HL-60/S4 (cell line): ENCODE results near the gene NLN.
"Not testable (repeated sequence)": the region's sequence is repeated elsewhere in the genome, so short reads cannot be mapped to it uniquely, and the experiment has no call there.

Source experiments
- in situ Hi-C: fragments of 300-500 bp; cut with MboI; formaldehyde crosslinking; loops from 2 replicates; pipeline ENCODE4 v1.14.3; 2022; ENCODE audit warnings: low sequenced_read_pairs

NLN gene

DNA sequence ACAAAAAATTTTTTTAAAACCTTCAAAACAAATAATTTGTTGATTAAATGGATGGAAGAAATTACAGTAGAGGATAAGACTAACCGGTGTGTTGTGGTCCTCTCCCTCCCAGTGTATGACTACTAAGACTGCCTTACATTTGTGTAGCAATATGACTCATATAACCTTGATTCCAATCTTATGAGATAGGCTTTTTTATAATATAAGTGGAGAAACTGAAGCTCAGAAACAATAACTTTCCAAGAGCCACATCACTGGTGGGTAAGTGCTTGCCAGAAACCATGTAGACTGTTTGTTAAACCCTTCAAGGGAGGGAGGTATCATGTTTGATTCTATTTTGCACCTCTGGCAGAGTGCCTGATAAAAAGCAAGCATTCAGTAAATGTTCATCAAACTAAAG is 47.5 kb downstream of the NLN start:
- in situ Hi-C loops = no loop called here

DNA sequence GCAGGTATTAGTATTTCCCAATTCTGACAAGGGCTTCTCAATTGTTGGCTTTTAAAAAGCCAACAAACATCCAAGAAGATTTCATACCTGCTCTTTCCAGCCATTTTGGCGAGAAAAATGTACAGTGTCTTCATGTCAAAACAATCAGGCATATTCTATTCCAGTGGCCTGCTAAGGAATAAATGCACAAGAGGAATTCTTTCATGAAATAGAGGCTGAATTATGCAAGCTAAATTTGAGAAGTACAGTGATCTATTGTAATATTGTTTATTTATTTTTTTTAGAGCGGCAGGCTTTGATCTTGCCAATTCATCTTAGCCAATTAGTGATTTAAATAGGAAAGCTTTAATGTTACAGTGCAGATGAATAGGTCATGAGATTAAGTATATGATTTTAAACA is 49.3 kb downstream of the NLN start:
- in situ Hi-C loops = no loop called here

DNA sequence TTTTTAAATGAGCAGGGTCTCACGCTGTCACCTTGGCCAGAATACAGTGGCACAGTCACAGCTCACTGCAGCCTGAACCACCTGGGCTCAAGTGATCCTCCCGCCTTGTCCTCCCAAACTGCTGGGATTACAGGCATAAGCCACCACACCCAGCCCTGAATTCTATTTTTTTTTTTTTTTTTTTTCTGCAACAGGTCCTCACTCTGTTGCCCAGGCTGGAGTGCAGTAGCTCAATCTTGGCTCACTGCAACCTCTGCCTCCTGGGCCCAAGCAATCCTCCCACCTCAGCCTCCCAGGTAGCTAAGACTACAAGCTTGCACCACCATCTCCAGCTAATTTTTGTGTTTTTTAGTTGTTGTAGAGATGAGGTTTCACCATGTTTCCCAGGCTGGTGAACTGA is 51.0 kb downstream of the NLN start:
- in situ Hi-C loops = not testable (repeated sequence)

DNA sequence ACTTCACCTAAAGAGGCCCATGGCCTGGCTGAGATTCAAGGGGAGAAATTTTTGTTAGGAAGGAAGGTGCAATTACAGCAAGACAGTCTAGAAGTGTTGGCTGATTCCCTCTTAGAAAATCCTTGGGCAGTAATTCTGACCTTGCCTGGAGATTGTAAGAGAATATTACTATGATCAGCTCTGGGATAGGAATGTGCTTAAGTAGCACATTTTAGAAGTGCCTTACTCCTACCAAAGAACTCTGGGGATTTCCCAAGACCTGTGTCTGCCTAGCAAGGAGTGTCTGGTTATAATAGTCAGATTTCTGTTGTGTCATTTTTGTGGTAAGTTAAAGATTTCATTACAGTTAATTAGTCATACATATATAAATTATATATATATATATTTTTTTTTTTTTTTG is 52.3 kb downstream of the NLN start:
- in situ Hi-C loops = no loop called here

DNA sequence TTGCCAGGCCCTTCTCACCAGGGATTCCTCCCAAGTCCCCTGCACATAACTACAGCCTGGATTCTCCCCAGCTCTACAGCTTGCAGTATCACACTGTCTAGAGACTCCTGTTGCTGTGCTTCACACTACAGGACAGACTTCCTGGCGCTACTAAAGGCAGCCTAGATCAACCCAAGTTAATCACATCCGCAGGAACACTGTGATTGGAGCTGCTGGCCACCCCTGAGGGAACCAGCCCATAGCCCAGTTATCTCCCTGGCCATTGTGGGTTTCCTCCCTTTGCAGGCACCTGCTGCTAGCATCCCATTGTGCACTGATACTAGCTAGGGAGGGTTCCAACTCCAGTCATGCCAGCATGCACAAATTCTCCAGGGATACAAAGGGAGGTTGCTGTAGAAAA is 53.5 kb downstream of the NLN start:
- in situ Hi-C loops = no loop called here

DNA sequence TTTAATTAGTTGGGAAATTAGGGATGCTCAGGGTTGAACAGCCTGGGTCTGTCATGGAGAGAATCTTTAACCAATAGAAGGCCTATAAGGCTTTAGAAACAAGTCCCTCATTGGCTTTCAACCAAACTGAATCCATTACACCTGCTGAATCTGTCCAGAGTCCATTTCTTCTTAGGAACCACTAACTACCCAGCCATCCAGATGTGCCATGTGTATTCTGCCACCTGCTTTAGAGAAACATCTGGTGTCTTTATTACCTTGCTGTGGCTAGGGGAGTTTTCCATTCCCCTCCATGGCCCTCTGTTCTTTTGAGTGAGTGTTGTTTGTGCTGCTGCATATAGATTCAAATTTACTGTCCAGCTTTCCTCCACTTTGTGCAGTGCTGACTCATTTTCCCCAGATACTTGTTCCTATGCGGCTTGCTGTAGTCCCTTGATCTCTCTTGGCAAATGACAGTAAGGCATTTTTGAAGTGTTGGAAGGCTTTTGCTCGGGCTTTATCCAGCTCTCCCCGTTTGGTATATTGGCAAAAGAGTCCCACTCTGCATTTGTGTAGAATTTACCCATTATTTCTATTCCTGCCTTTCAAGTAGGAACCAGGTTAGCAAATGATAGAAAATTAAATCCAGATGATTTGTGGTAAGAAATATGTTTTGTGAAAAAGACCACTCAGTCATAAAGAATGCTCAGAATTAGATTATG is 54.6 kb downstream of the NLN start:
- in situ Hi-C loops = no loop called here

DNA sequence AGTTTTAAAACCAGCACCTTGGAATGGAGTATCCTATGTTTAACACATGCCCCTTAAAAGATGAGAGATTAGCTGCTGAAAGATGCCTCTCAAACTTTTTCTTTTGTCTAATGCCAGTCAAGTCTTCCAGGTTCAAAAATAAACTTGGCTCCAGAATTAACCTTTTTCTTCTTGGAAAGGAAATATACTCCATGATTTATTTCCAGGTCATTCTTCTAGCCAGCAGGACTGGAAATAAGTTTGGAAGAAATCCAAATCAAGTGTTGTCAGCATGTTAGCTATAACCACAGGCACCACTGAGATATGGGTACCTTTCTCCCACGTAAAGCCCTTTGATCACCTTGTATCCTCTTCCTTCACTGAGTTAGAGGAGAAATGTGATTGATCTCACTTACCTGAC is 56.1 kb downstream of the NLN start:
- in situ Hi-C loops = no loop called here

DNA sequence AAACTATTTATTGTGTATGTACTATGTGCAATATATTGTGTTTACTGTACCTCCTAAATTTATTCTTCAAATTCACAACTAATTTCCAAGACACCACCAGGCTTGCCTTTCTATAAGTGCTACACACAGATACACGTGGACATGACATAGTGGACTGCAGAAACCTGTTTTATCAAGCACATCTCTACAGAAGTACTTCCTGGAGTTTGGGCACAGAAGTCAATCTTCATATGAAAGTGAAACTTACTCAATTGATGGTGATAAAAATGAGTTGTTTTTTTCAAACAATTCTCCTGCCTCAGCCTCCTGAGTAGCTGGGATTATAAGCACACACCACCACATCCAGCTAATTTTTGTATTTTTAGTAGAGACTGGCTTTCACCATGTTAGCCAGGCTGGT is 57.6 kb downstream of the NLN start:
- in situ Hi-C loops = no loop called here

DNA sequence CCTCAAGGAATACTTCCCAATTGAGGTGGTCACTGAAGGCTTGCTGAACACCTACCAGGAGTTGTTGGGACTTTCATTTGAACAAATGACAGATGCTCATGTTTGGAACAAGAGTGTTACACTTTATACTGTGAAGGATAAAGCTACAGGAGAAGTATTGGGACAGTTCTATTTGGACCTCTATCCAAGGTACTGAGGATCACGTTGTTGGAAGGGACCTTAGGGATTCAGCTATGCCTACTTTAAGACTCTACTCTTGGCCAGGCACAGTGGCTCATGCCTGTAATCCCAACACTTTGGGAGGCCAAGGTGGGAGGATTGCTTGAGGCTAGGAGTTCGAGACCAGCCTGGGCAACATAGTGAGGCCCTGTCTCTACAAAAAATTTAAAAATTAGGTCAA is 66.3 kb downstream of the NLN start:
- in situ Hi-C loops = not testable (repeated sequence)

DNA sequence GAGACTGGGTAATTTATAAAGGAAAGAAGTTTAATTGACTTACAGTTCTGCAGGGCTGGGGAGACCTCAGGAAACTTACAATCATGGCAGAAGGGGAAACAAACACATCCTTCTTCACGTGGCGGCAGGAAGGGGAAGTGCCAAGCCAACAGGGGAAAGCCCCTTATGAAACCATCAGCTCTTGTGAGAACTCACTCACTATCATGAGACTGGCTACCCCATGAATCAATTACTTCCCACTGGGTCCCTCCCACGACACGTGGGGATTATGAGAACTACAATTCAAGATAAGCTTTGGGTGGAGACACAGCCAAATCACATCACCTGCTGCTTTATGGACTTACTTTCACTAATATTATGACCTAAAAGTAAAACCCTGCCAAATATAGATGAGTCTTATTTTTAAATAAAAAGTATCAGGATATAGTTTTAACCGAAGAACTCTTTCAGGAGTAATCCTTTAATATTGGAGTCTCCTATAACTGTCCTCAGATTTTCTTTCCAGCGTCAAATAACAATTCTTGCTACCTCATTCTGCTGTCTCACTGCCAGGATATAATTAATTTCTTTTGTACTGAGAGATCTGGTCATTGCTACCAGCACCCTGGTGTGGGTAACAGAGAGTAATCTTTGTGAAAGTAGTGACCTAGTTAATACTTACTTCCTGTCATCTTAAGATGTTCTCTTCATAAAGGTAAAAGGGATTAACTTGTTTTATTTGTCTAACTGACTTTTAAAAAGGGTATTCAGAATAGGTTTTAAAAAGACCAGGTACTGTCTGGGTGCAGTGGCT is 68.6 kb downstream of the NLN start:
- in situ Hi-C loops = no loop called here

DNA sequence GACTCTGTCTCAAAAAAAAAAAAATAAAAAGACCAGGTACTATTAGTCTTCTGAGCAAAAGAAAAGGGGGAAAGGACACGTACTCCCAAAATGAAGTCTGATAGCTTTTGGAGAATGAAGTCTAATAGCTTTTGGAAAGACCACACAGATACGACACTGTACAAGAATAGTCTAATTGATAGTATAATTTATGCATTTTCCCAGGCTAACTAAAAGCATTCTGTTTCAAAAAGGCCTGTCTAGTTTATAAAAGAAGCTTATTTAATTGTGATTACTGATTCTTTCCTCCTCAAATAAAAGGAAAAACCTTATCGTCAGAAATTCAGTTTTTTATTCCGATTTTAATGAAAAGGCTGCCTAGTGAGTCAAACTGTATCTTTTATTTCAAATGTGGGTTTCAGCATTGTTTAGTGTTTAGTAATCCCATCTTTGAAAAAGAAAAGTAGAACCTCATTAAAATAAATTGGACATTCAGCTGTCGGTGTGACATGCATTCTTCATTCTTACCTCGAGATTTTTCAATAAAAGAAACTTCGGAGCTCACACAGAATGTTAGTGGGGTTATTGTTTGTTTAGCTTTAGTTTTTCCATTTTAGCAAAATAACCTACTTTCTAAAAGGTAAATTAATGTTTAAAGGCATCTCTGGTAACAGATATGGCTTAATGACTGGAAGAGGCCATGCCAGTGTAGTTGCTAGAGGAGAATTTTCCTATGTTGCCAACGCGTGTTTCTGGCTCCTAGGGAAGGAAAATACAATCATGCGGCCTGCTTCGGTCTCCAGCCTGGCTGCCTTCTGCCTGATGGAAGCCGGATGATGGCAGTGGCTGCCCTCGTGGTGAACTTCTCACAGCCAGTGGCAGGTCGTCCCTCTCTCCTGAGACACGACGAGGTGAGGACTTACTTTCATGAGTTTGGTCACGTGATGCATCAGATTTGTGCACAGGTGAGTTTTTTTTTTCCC is 70.0 kb downstream of the NLN start:
- in situ Hi-C loops = no loop called here

DNA sequence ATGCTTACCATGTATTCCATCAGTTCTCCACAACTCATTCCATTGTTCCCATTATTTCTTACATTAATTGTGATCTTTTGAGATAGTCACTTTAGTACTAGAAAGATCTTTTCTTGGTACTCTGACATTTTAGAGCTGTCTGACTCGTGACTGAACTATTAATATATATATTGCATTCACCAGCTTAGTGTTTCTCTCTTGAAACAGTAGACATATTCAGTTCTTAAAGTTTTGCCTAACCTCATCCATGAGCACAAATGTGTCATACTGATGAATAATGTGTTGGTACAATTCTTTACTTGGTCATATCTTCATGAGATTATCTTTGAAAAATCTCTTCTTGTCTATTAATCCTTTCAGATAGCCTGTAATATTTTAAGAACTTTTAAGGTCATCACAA is 74.3 kb downstream of the NLN start:
- in situ Hi-C loops = no loop called here

DNA sequence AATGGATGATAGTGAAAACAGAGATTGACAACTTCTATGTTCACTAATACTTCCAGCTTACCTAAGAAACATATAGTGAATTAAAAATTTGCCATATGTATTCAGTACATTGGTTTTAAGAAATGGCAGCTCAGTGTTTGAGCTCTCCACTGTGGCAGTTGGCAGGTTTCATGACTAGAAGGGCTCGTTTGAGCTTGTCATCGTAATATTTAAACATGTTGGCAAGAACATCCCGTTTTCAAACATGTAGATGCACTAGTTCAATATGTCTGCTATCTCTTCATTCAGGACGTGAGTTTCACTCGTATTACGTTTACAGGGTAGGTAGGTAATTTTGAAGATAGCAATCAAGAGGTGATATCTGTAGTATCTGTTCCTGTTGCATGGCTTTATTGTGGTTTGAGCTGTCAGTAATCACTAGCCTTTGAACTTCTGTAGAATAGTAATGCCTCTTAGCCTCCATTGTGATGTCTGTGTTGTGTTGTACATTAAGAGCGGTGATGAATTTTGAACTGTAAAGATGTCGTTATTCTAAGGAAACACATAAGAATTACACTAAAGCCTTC is 74.8 kb downstream of the NLN start:
- in situ Hi-C loops = no loop called here

DNA sequence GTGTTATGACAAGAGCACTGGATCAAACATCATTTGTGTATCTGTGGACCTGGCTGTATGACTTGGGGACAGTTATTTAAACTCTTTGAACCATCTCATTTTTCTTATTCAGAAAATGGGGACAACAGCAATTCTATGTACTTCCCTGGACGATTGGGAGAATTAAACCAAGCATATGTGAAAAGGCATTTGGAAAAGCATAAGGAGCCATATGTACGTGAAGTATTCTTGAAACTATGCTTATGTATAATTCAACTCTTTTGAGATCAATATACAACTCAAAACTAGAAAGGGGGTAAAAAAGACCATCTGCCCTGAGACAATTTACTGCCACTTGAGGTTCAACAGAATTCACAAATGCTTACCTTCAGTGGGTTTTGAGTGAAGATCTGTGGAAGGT is 75.5 kb downstream of the NLN start:
- in situ Hi-C loops = no loop called here

DNA sequence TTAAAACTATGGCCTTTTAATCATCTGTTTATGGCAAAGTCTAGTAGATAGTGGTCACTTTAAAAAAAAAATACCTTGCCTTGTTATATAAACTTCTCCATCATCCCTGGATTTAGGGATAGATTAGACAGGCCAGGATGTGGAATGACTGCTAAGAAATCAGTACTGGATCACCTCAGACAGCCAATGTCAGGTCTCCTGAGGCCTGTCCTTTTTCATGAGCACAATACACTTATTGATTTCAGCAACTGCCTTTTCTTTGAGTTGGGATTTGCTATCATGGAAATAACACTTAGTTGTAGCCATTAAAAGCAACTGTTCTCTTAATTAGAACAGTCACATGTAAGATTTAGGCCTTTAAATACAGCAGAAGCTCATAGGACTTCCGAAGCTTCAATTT is 77.9 kb downstream of the NLN start:
- in situ Hi-C loops = no loop called here

DNA sequence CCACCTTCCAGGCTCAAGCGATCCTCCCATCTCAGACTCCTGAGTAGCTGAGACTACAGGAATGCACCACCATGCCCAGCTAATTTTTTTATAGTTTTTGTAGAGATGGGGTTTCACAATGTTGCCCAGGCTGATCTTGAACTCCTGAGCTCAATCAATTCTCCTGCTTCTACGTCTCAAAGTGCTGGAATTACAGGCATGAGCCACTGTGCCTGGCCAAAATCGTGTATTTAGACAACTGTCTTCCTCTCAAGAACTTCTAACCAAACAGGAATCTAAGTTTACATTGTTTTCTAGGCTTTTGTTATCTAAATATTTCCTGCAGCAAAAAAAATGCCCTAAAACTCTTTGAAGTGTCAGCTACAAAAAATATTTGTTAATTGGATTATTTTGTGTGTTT is 78.8 kb downstream of the NLN start:
- in situ Hi-C loops = no loop called here

DNA sequence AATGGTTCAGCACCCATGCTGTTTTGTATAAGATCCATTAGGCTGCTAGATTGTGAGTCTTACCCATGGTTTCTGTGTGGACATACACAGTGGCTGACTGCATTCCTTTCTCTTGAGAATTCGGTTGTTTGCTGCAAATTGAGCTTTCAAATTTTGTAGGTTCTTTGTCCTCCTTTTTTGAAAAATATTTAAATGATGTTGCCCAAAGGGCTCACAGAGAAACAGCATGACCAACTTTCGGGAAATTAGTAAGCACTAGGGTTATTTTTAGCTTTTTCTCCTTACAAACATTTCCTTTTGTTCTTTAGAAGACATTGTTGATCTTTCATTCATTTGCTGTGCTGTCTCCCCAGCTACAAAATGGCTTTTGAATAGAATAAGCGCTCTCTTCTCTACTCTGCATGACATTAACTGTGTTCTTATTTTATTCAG is 79.4 kb downstream of the NLN start:
- in situ Hi-C loops = no loop called here

DNA sequence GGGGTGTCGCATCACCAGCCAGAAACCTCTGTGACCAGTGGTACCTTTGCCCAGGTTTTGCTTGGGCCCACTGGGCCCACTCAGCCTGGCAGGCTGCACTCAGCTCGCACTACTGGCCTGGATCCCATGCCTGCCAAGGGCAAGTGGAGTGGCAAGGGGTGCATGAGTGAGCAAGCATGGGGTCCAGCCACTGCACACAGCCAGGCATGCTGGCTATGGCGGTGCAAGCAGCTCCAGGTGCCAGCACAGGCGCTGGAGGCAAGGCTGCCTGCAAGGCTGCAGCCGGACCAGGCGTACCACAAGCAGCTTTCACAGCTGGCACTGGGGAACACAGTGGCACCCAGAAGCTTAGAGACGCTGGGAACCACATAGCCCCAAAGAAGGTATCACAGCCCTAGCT is 80.1 kb downstream of the NLN start:
- in situ Hi-C loops = no loop called here

DNA sequence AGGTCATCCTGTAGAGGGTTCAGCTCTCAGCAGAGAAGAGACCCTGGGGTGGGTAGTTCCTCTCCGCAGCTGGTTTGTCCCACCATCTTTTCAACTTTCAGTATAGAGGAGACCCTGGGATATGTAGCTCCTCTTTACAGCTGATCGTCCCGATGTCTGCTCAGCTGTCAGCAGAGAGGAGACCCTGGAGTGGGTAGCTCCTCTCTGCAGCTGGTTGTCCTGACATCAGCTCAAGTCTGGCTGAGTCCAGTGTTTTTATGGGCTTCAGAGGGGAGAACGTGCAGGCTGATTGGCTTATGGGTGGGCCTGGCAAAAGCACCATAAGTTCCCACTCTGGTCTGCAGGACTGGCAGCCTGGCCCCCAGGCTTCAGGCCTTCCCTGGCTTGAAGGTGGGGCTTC is 80.8 kb downstream of the NLN start:
- in situ Hi-C loops = no loop called here

DNA sequence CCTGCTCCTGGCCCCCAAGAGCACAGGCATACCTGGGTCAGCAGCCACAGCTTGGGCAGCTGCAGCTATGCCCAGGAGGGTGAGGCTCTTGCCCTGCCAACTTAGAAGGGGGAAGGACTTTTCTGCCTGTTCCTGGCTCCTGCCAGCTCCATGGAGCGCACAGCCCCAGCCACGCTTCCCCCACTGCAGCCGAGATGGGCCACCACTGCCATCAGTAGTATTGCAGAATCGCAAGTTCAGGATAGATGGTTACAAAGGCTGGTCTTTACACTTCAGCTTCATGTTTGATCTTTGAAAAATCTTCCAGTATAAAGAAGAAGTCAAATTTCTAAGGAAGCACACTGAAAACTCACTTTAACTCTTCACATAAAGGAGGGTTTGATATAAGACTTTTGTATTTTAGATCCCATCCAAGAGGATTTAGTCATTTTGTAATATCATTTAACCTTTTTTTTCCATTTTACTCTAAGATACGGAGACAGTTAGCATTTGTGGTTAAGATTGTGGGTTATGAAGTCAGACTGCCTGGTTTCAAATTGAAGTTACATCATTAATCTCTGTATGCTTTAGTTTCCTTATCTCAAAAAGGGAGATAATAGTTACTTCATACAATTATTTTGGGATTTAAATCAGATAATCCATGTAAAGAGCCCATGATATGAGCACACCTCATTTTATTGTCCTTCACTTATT is 81.8 kb downstream of the NLN start:
- in situ Hi-C loops = no loop called here

DNA sequence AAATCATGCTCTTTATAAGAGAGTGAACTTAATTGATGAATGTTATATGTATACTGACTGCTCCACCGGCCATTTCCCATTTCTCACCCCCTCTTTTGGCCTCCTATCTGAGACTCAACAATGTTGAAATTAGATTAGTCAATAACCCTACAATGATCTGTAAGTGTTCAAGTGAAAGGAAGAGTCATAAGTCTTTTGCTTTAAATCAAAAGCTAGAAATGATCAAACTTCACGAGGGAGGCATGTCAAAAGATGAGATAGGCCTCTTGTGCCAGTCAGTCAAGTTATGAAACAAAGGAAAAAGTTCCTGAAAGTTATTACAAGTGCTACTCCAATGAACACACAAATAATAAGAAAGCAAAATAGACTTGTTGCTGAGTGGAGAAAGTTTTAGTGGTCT is 83.1 kb downstream of the NLN start:
- in situ Hi-C loops = no loop called here
